Neutrophil (primary cell): ENCODE measurements around the gene VDAC1.

Experiments used
- H3K27ac ChIP-seq: fragments of 200-600 bp; sonication (generic); 2 replicates; pipeline ENCODE4 v1.5.1; 2016; ENCODE audit warnings: mild to moderate bottlenecking, moderate library complexity
- H3K27me3 ChIP-seq: fragments of 200-600 bp; sonication (generic); 2 replicates; pipeline ENCODE4 v1.6.0; 2016; ENCODE audit warnings: mild to moderate bottlenecking
- H3K36me3 ChIP-seq: fragments of 200-600 bp; sonication (generic); 2 replicates; pipeline ENCODE4 v1.5.1; 2017
- H3K4me1 ChIP-seq, 2 experiments: fragments of 200-600 bp in 1 of 2; sonication (generic) in 1 of 2; 1 replicate in 1 of 2; 2 replicates in 1 of 2; pipeline versions ENCODE4 v1.5.1 to v1.6.1; 2013 to 2016; ENCODE audit warnings: low read depth in 1 of 2, low read length in 1 of 2, mild to moderate bottlenecking in 1 of 2, moderate library complexity in 1 of 2; ENCODE audit not compliant: control insufficient read depth in 1 of 2, insufficient read depth in 1 of 2
- H3K4me3 ChIP-seq, 2 experiments: fragments of 200-600 bp in 1 of 2; sonication (generic) in 1 of 2; 1 replicate in 1 of 2; 2 replicates in 1 of 2; pipeline ENCODE4 v1.5.1; 2013 to 2016; ENCODE audit warnings: low read depth in 1 of 2, low read length in 1 of 2, mild to moderate bottlenecking in 1 of 2, moderate library complexity in 1 of 2
- H3K9me3 ChIP-seq: fragments of 200-600 bp; sonication (generic); 2 replicates; pipeline ENCODE4 v1.5.1; 2016
- TF ChIP-seq, protein P1 (sequence below): fragments of 200-600 bp; sonication (generic); IDR thresholded peaks from 2 replicates; pipeline ENCODE4 v1.5.1; 2016; ENCODE audit warnings: antibody characterized with exemption

Gene VDAC1

DNA sequence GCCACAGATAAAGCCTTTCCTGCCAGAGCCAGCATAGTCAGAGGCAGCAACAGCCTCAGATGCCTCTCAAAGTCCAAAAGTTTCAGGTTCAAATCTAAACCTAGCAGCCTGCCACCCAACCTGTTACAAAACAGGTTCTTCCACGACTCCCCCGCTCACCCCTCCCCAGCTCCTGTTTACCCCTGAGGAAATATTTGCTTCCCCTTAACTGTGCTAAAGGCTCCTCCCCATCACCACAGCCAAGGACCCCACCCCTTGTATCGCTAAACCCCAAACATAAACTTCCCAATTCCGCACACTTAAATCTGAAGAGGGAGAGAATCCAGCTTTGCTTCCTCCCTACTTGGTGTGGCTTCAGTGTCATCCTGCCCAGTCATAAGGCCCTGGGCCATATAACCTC is 15.4 kb upstream of the VDAC1 start:
- H3K4me1 ChIP-seq: no peaks in the 10 kb centered on the region
- no peaks in the 10 kb centered on the region for H3K36me3 ChIP-seq
- TF ChIP-seq, protein P1, sequence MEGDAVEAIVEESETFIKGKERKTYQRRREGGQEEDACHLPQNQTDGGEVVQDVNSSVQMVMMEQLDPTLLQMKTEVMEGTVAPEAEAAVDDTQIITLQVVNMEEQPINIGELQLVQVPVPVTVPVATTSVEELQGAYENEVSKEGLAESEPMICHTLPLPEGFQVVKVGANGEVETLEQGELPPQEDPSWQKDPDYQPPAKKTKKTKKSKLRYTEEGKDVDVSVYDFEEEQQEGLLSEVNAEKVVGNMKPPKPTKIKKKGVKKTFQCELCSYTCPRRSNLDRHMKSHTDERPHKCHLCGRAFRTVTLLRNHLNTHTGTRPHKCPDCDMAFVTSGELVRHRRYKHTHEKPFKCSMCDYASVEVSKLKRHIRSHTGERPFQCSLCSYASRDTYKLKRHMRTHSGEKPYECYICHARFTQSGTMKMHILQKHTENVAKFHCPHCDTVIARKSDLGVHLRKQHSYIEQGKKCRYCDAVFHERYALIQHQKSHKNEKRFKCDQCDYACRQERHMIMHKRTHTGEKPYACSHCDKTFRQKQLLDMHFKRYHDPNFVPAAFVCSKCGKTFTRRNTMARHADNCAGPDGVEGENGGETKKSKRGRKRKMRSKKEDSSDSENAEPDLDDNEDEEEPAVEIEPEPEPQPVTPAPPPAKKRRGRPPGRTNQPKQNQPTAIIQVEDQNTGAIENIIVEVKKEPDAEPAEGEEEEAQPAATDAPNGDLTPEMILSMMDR: no peak
- H3K27me3 ChIP-seq: peaks cover 70% of the 10 kb centered on the region
- no peak overlapping the region for H3K27ac ChIP-seq
- no peaks in the 10 kb centered on the region for H3K9me3 ChIP-seq
- H3K4me3 ChIP-seq: no peak overlapping the region

DNA sequence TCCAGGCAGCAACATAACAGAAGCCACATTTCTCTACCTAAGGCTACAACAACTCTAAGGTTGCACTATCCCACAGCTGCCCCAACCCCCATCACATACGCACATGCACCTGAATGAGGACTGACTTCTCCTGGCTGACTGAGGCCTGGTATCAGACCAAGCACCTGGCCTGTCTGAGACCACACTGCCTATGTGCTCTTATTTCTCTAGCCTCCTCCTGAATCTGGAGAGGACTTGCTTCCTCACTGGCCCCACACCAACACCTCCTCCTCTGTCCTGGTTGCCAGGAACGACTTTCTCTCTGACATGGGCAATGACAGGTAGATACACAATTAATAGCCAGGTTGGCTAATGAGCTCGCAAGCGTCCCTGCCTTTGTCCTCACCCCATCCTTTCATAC is 14.9 kb upstream of the VDAC1 start:
- H3K9me3 ChIP-seq: no peaks in the 10 kb centered on the region
- peaks cover 70% of the 10 kb centered on the region for H3K27me3 ChIP-seq
- H3K4me1 ChIP-seq: no peaks in the 10 kb centered on the region
- TF ChIP-seq, protein P1: no peak
- no peaks in the 10 kb centered on the region for H3K36me3 ChIP-seq
- H3K4me3 ChIP-seq: no peak overlapping the region
- H3K27ac ChIP-seq: no peak overlapping the region

DNA sequence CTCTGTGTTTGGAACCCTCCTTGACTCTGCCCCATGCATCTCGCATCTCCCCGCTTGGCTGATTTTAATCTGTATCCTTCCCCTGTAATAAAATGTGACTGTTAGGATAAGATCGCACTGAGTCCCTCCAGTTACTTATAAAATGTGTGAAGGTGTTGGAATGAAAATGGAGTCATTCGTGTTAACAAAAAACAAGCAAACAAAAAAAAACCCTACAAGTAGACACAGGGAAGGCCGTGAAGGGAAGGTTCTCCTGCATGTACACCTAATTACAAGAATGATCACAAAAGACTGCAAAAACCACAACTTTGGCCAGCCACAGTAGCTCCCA is 14.2 kb upstream of the VDAC1 start:
- Histone ChIP-seq H3K4me1 (no peaks in the 10 kb centered on the region), H3K27me3 (peaks cover 75% of the 10 kb centered on the region), H3K36me3 (no peaks in the 10 kb centered on the region), H3K9me3 (no peaks in the 10 kb centered on the region), H3K4me3 (no peak overlapping the region), H3K27ac (no peak overlapping the region)
- TF ChIP-seq, protein P1: no peak

DNA sequence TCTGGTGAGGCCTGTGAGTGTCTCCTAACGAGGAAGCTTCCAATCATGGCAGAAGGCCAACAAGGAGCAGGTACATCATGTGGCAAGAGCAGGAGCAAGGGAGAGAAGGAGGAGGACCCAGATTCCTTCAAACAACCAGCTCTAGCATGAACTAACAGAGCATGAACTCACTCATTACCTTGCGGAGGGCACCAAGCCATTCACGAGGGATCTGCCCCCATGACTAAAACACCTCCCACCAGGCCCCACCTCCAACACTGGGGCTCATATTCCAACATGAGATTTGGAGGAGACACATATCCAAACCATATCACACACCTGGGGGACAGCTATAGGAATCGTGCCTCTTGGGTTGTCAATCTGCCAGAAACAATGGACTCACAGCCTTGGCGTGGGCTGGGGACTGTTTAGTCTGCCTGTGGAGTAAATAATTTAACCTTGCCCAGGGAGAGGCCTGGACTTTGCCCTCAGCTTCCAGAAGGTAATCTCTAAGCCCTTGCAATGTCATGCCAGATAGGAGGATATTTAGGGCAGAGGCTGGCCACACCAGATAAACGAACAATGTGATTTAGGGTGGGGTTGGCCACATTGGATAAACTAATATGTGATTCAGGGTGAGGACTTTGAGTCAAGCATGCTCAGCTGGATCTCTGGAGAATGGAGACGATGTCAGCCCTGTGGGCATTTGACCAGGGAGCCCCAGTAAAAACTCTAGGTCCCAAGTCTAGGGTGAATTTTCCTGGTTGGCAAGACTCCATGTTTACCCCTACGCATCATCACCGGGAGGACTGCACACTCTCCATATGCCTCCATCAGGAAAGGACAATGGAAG is 13.6 kb upstream of the VDAC1 start:
- H3K27ac ChIP-seq: no peak overlapping the region
- peaks cover 81% of the 10 kb centered on the region for H3K27me3 ChIP-seq
- H3K36me3 ChIP-seq: no peaks in the 10 kb centered on the region
- H3K9me3 ChIP-seq: no peaks in the 10 kb centered on the region
- H3K4me1 ChIP-seq: no peaks in the 10 kb centered on the region
- H3K4me3 ChIP-seq: no peak overlapping the region
- TF ChIP-seq, protein P1: no peak

DNA sequence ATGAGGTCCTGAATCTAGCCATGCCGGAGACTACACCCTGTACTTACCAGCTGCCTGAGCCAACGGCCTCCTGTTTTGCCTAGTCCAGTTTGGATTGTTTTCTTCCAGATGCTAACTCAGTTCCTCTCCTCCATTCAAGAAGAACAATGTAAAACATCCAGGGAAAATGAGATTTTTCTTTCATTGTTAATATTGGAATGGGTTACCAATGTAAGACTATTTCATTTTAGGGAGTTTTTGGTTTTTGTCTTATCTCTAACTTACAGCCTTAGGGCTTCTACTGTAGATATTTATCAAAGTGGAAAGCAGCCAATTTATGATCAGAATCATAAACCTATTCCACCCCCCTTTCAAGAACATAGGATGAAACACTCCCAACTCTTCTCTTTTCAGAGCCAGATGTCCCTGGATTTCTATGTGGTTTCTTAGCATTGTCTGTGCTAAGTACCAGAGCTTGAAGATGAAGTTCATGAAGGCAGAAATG is 3.5 kb upstream of the VDAC1 start:
- H3K4me1 ChIP-seq: peaks cover 16 to 17% of the 10 kb centered on the region in 2 experiments
- H3K4me3 ChIP-seq: no peak overlapping the region
- H3K9me3 ChIP-seq: no peaks in the 10 kb centered on the region
- H3K36me3 ChIP-seq: no peaks in the 10 kb centered on the region
- TF ChIP-seq, protein P1: no peak
- peaks cover 83% of the 10 kb centered on the region for H3K27me3 ChIP-seq
- H3K27ac ChIP-seq: no peak overlapping the region
